HG02571 (cell line): ENCODE measurements around the gene ZNF138.

Experiments
- ATAC-seq: cut with Tn5 transposase; IDR thresholded peaks from one replicate; pipeline ENCODE4 v1.9.1; 2021; ENCODE audit warnings: mild to moderate bottlenecking, moderate library complexity; ENCODE audit not compliant: unreplicated experiment

The ZNF138 gene

GRCh38 chr7:64874562-64875250, 80.5 kb downstream of the ZNF138 start:
- no peak for ATAC-seq

GRCh38 chr7:64875258-64875657, 81.0 kb downstream of the ZNF138 start:
- ATAC-seq, result no peak

GRCh38 chr7:64875658-64876406, 81.6 kb downstream of the ZNF138 start:
- ATAC-seq, result no peak

GRCh38 chr7:64876792-64877713, 82.8 kb downstream of the ZNF138 start:
- ATAC-seq, result no peak

GRCh38 chr7:64877714-64878610, 83.7 kb downstream of the ZNF138 start:
- ATAC-seq, result no peak

- no peak for ATAC-seq
Observed at GRCh38 chr7:64878684-64879083, 84.5 kb downstream of the ZNF138 start.

GRCh38 chr7:64879086-64879730, 85.0 kb downstream of the ZNF138 start:
- no peak for ATAC-seq

- no peak for ATAC-seq
Observed at GRCh38 chr7:64879800-64880199, 85.6 kb downstream of the ZNF138 start.

GRCh38 chr7:64880322-64881297, 86.4 kb downstream of the ZNF138 start:
- ATAC-seq, result no peak

- ATAC-seq, result no peak
Observed at GRCh38 chr7:64881461-64882287, 87.4 kb downstream of the ZNF138 start.

GRCh38 chr7:64882341-64883112, 88.3 kb downstream of the ZNF138 start:
- ATAC-seq, result no peak
